Measurements from ENCODE around the gene LYRM7.

DNA sequence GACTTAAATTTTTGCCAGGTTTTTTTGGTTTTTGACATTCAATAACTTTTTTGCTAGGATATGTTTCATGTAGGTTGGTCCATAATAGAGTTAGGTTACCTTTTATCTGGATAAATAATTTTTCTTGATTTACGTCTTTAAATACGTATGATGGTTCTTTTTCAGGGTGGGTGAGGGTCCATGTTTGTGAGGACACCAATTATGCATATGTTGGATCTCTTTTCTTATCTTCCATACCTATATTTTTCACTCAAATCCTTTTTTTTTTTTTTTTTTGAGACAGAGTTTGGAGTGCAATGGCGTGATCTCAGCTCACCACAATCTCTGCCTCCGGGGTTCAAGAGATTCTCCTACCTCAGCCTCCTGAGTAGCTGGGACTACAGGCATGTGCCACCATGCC lies 75.8 kb downstream of the LYRM7 start:
- TF ChIP-seq, protein P1, sequence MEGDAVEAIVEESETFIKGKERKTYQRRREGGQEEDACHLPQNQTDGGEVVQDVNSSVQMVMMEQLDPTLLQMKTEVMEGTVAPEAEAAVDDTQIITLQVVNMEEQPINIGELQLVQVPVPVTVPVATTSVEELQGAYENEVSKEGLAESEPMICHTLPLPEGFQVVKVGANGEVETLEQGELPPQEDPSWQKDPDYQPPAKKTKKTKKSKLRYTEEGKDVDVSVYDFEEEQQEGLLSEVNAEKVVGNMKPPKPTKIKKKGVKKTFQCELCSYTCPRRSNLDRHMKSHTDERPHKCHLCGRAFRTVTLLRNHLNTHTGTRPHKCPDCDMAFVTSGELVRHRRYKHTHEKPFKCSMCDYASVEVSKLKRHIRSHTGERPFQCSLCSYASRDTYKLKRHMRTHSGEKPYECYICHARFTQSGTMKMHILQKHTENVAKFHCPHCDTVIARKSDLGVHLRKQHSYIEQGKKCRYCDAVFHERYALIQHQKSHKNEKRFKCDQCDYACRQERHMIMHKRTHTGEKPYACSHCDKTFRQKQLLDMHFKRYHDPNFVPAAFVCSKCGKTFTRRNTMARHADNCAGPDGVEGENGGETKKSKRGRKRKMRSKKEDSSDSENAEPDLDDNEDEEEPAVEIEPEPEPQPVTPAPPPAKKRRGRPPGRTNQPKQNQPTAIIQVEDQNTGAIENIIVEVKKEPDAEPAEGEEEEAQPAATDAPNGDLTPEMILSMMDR (IDR thresholded peaks at IDR 0.05), result no peak
- no peak for TF ChIP-seq POLR2AphosphoS5 (IDR thresholded peaks at IDR 0.05; ENCODE audit: insufficient read depth in 1 of 2, low read depth in 1 of 2)
- no peak for TF ChIP-seq POLR2A (IDR thresholded peaks at IDR 0.05)
